OCI-LY3 (cell line): Measurements from ENCODE around the gene NOL4L.

Source experiments
- EZH2phosphoT487 ChIP-seq: fragments of 200-600 bp; shearing (Covaris generic); IDR thresholded peaks from 2 replicates; pipeline ENCODE4 v1.6.1; 2018; ENCODE audit warnings: antibody characterized with exemption, mixed run types, low read depth
- TF ChIP-seq, protein P1 (sequence below): fragments of 200-600, 300-600 bp; sonication (generic); IDR thresholded peaks from 2 replicates; pipeline ENCODE4 v1.5.1; 2014; ENCODE audit warnings: antibody characterized with exemption, low read length, low read depth

DNA sequence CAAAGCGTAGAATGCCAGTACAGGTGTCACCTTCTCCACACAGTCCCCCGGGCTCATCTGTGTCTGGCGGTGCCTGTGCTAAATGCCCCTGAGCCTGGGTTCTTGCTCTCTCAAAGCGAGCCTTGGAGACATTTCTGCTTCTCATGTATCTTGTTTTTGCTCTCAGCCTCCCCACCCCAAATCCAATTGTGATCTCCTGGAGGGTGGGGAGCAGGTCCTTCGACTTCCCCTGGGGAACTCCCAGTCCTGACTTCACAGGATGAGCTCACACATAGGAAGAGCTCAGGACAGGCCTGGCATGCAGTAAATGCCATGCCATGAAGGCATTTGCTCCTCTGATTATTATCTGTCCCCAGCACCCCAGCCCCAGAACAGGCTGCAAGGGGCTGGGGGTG is 58.1 kb downstream of the NOL4L start:
- TF ChIP-seq, protein P1, sequence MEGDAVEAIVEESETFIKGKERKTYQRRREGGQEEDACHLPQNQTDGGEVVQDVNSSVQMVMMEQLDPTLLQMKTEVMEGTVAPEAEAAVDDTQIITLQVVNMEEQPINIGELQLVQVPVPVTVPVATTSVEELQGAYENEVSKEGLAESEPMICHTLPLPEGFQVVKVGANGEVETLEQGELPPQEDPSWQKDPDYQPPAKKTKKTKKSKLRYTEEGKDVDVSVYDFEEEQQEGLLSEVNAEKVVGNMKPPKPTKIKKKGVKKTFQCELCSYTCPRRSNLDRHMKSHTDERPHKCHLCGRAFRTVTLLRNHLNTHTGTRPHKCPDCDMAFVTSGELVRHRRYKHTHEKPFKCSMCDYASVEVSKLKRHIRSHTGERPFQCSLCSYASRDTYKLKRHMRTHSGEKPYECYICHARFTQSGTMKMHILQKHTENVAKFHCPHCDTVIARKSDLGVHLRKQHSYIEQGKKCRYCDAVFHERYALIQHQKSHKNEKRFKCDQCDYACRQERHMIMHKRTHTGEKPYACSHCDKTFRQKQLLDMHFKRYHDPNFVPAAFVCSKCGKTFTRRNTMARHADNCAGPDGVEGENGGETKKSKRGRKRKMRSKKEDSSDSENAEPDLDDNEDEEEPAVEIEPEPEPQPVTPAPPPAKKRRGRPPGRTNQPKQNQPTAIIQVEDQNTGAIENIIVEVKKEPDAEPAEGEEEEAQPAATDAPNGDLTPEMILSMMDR: no peak
- TF ChIP-seq EZH2phosphoT487: no peak
